Trophoblast cell (in vitro differentiated cells and primary cell): ENCODE data around the gene TUBA3E.
"Not testable (repeated sequence)": the region's sequence is repeated elsewhere in the genome, so short reads cannot be mapped to it uniquely, and the experiment has no call there.

Experiments used
- DNase-seq, 2 donors: peaks; one replicate each; pipeline ENCODE4 v3.0.0-alpha.2; 2016
- H2AFZ ChIP-seq: 2 replicates; pipeline ENCODE4 v1.6.1; 2013; ENCODE audit warnings: low read length, moderate library complexity, mild to moderate bottlenecking; ENCODE audit not compliant: insufficient read depth, poor library complexity
- H2AK5ac ChIP-seq: 2 replicates; pipeline ENCODE4 v1.6.1; 2013; ENCODE audit warnings: mild to moderate bottlenecking, low read length
- H2BK120ac ChIP-seq: 2 replicates; pipeline ENCODE4 v1.6.1; 2013; ENCODE audit warnings: low read length, mild to moderate bottlenecking, moderate library complexity; ENCODE audit not compliant: insufficient read depth, poor library complexity
- H2BK12ac ChIP-seq: 2 replicates; pipeline ENCODE4 v1.6.1; 2013; ENCODE audit warnings: mild to moderate bottlenecking, low read length, moderate library complexity
- H2BK5ac ChIP-seq: 2 replicates; pipeline ENCODE4 v1.6.1; 2013; ENCODE audit warnings: low read length, low read depth, moderate library complexity, mild to moderate bottlenecking; ENCODE audit not compliant: poor library complexity
- H3K14ac ChIP-seq: 2 replicates; pipeline ENCODE4 v1.6.1; 2013; ENCODE audit warnings: mild to moderate bottlenecking, low read length
- H3K18ac ChIP-seq: 2 replicates; pipeline ENCODE4 v1.6.1; 2013; ENCODE audit warnings: mild to moderate bottlenecking, low read length
- H3K23ac ChIP-seq: 2 replicates; pipeline ENCODE4 v1.6.1; 2013; ENCODE audit warnings: low read length
- H3K27ac ChIP-seq: 2 replicates; pipeline ENCODE4 v1.5.1; 2013; ENCODE audit warnings: low read depth, mild to moderate bottlenecking, inconsistent platforms, low read length, moderate library complexity
- H3K27me3 ChIP-seq: 2 replicates; pipeline ENCODE4 v1.6.1; 2013; ENCODE audit warnings: inconsistent platforms, mild to moderate bottlenecking, low read length, moderate library complexity; ENCODE audit not compliant: insufficient read depth
- H3K36me3 ChIP-seq, 2 experiments: 1 replicate in 1 of 2; 2 replicates in 1 of 2; pipeline ENCODE4 v1.6.1; 2013; ENCODE audit warnings: low read length in 2 of 2, mild to moderate bottlenecking in 2 of 2, moderate library complexity in 1 of 2; ENCODE audit not compliant: insufficient read depth in 2 of 2, control insufficient read depth in 1 of 2
- H3K4ac ChIP-seq: 2 replicates; pipeline ENCODE4 v1.6.1; 2013; ENCODE audit warnings: low read depth, mild to moderate bottlenecking, low read length, moderate library complexity
- H3K4me1 ChIP-seq, 2 experiments: 1 replicate in 1 of 2; 2 replicates in 1 of 2; pipeline ENCODE4 v1.6.1; 2013; ENCODE audit warnings: low read length in 2 of 2, mild to moderate bottlenecking in 2 of 2, moderate library complexity in 1 of 2; ENCODE audit not compliant: insufficient read depth in 2 of 2, control insufficient read depth in 1 of 2
- H3K4me2 ChIP-seq: 2 replicates; pipeline ENCODE4 v1.6.1; 2013; ENCODE audit warnings: inconsistent platforms, mild to moderate bottlenecking, low read length, moderate library complexity
- H3K4me3 ChIP-seq: 2 replicates; pipeline ENCODE4 v1.5.1; 2013; ENCODE audit warnings: mild to moderate bottlenecking, low read depth, low read length, inconsistent platforms
- H3K79me1 ChIP-seq: one replicate; pipeline ENCODE4 v1.6.1; 2013; ENCODE audit warnings: low read length
- H3K79me2 ChIP-seq: 2 replicates; pipeline ENCODE4 v1.6.1; 2013; ENCODE audit warnings: low read length, mild to moderate bottlenecking; ENCODE audit not compliant: control insufficient read depth, insufficient read depth, poor library complexity
- H3K9ac ChIP-seq: 2 replicates; pipeline ENCODE4 v1.6.1; 2013; ENCODE audit warnings: mild to moderate bottlenecking, low read length
- H3K9me3 ChIP-seq: 2 replicates; pipeline ENCODE4 v1.6.1; 2013; ENCODE audit warnings: low read depth, mild to moderate bottlenecking, control low read depth, inconsistent platforms, low read length; ENCODE audit not compliant: insufficient read depth
- H4K12ac ChIP-seq: 2 replicates; pipeline ENCODE4 v1.6.1; 2013; ENCODE audit warnings: low read depth, mild to moderate bottlenecking, low read length, moderate library complexity
- H4K8ac ChIP-seq: 2 replicates; pipeline ENCODE4 v1.6.1; 2013; ENCODE audit warnings: low read depth, mild to moderate bottlenecking, low read length, moderate library complexity
- H4K91ac ChIP-seq: one replicate; pipeline ENCODE4 v1.6.1; 2013; ENCODE audit warnings: low read depth, mild to moderate bottlenecking, low read length, moderate library complexity
- WGBS: extraction: QIAGEN DNeasy Blood & Tissue Kit; methylation state at CpG from one replicate; pipeline ENCODE4 v1.1.7; 2013; ENCODE audit warnings: missing lambda C conversion rate; ENCODE audit not compliant: insufficient read length, insufficient coverage; ENCODE audit errors: extremely low coverage; 5-methylcytosine and 5-hydroxymethylcytosine counted together

TUBA3E gene

GRCh38 chr2:130190237-130190636, 8.0 kb downstream of the TUBA3E start:
- H3K4me2 ChIP-seq = no peak overlapping the region
- H4K91ac ChIP-seq = no peak overlapping the region
- no peaks in the 10 kb centered on the region for H3K27me3 ChIP-seq
- H2BK5ac ChIP-seq = no peak overlapping the region
- H2AK5ac ChIP-seq = no peak overlapping the region
- H3K18ac ChIP-seq = no peak overlapping the region
- no peak overlapping the region for H3K14ac ChIP-seq
- H4K12ac ChIP-seq = no peak overlapping the region
- H3K36me3 ChIP-seq = peaks cover 0 to 2% of the 10 kb centered on the region in 2 experiments
- H3K4me3 ChIP-seq = no peak overlapping the region
- H3K9me3 ChIP-seq = no peaks in the 10 kb centered on the region
- no peak for DNase-seq
- H2BK12ac ChIP-seq = no peak overlapping the region
- no peak overlapping the region for H2AFZ ChIP-seq
- WGBS = no CpG with 5 or more reads among the region's 15 CpGs
- H3K23ac ChIP-seq = no peak overlapping the region
- H3K79me2 ChIP-seq = no peaks in the 10 kb centered on the region
- no peak overlapping the region for H3K9ac ChIP-seq
- H2BK120ac ChIP-seq = no peak overlapping the region
- H3K79me1 ChIP-seq = no peaks in the 10 kb centered on the region
- no peaks in the 10 kb centered on the region for H3K4me1 ChIP-seq
- H4K8ac ChIP-seq = no peak overlapping the region
- no peak overlapping the region for H3K4ac ChIP-seq
- H3K27ac ChIP-seq = no peak overlapping the region

GRCh38 chr2:130188958-130189357, 9.3 kb downstream of the TUBA3E start:
- H2AK5ac ChIP-seq, H2BK120ac ChIP-seq, H3K4me1 ChIP-seq, H3K36me3 ChIP-seq, H3K14ac ChIP-seq, H3K79me1 ChIP-seq, H3K23ac ChIP-seq, H2BK5ac ChIP-seq, H2AFZ ChIP-seq, H3K27ac ChIP-seq, H4K12ac ChIP-seq, H3K79me2 ChIP-seq, H3K9me3 ChIP-seq, H3K18ac ChIP-seq, DNase-seq, H3K4ac ChIP-seq, H3K9ac ChIP-seq, H2BK12ac ChIP-seq, H3K27me3 ChIP-seq, H4K91ac ChIP-seq, H3K4me3 ChIP-seq, H4K8ac ChIP-seq, H3K4me2 ChIP-seq: not testable (repeated sequence)
- WGBS = no CpG with 5 or more reads among the region's 4 CpGs

DNA sequence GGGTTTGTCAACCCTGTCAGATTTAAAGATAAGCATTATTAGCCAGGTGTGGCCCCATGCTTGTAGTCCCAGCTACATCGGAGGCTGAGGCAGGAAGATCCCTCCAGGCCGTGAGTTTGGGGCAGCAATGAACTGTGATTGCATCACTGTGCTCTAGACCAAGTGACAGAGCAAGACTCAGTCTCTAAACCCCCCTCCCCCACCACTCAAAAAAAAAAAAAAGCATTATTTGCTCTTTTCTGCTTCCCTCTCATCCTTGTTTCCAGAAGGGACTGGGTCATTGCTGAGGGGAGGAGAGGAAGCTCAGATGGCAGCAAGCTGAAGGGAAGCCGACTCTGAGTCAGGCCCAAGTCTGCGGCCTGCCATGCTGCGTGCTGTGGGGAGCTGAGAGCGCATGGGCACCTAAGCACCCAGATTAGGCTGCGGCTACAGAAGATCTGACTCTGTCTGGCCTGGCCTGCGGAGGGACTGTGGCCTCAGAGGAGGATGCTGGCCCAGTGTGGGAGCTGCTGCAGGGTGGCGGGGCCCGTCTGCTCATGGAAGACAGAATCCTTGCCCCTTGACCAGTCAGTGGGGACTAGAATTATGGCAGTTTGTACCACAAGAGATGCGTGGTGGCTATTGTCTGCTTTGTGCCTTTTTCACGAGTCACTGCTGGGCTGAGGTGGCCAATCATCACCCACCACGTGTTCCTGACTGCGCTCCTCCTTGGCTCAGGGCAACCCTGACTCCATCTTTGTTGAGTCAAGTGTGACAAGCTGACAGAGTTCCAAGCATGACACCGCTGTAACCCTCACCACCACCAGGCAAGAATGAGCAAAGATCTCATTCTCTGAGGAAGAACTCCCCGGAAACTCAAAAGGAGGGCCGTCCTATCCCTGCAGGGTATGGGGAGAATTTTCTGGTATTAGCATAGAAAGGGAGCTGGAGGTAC, 10.1 kb downstream of the TUBA3E start:
- H4K12ac ChIP-seq, H3K9ac ChIP-seq, H3K27ac ChIP-seq, H2AK5ac ChIP-seq, H2BK5ac ChIP-seq, H3K4me3 ChIP-seq, H3K18ac ChIP-seq, H3K4me2 ChIP-seq, DNase-seq, H2BK12ac ChIP-seq, H3K23ac ChIP-seq, H3K4ac ChIP-seq, H3K4me1 ChIP-seq, H3K9me3 ChIP-seq, H3K79me1 ChIP-seq, H2BK120ac ChIP-seq, H2AFZ ChIP-seq, H3K79me2 ChIP-seq, H3K27me3 ChIP-seq, H4K91ac ChIP-seq, H3K14ac ChIP-seq, H4K8ac ChIP-seq: not testable (repeated sequence)
- WGBS = no CpG with 5 or more reads among the region's 17 CpGs
- peaks cover 11% of the 10 kb centered on the region in 2 experiments for H3K36me3 ChIP-seq

DNA sequence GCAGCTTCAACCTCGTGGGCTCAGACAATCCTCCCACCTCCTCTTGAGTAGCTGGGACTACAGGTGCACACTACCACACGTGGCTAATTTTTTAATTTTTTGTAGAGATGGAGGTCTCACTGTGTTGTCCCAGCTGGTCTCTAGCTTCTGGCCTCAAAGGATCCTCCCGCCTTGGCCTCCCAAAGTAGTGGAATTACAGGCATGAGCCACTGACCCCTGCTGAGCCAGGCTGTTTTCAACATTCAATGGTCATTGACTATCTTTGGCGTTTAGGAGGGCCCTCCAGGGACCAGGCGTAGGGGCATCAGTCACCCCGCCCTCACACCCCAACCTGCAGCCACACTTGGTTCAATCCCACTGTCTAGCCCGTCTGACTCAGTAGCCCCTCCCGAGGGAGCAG, 11.0 kb downstream of the TUBA3E start:
- Histone ChIP-seq H3K4ac (no peak overlapping the region), H3K23ac (no peak overlapping the region), H3K36me3 (peaks cover 11% of the 10 kb centered on the region in 2 experiments), H2BK120ac (no peak overlapping the region), H2AK5ac (no peak overlapping the region), H2BK12ac (no peak overlapping the region), H3K79me2 (peaks cover 1% of the 10 kb centered on the region), H3K4me2 (no peak overlapping the region), H4K91ac (no peak overlapping the region), H3K4me3 (no peak overlapping the region), H3K9ac (no peak overlapping the region), H3K18ac (no peak overlapping the region), H3K27me3 (no peaks in the 10 kb centered on the region), H2BK5ac (no peak overlapping the region), H3K14ac (no peak overlapping the region), H3K4me1 (peaks cover 0 to 9% of the 10 kb centered on the region in 2 experiments), H4K8ac (no peak overlapping the region), H4K12ac (no peak overlapping the region), H3K9me3 (no peaks in the 10 kb centered on the region), H2AFZ (no peak overlapping the region), H3K27ac (no peak overlapping the region), H3K79me1 (peaks cover 4% of the 10 kb centered on the region)
- WGBS = no CpG with 5 or more reads among the region's 8 CpGs
- no peak for DNase-seq
